ENCODE measurements around the gene ASH1L. TPM values are rescaled to one million over a fixed set of nuclear protein-coding genes. Genes with fewer than 3 reads are reported as not detected.

ASH1L gene
- total RNA-seq, 1 donor from 2014 or later: 43.7 TPM

- DNase-seq (ENCODE audit: extremely low spot score, unreplicated experiment): no peak
These were observed 241.7 kb downstream of the ASH1L start, which contains the start of gene RUSC1 for GRCh38 chr1:155320661-155321617. TSS of gene RUSC1 (plus strand) at chr1:155320894. CDS start at chr1:155321774, 880 bp downstream.

GRCh38 chr1:155320252-155320651, 242.4 kb downstream of the ASH1L start:
- Mint-ChIP-seq H3K27ac (peak overlapping the region; percentile 9), H3K4me3 (peak overlapping the region; percentile 83), H3K4me1 (ENCODE audit: unreplicated experiment) (peaks cover 19% of the 10 kb centered on the region), H3K36me3 (no peaks in the 10 kb centered on the region), H3K9me3 (no peaks in the 10 kb centered on the region), H3K27me3 (no peaks in the 10 kb centered on the region)
- no peak for DNase-seq (ENCODE audit: extremely low spot score, unreplicated experiment)
- no peak for TF ChIP-seq CTCF (conservative IDR thresholded peaks at IDR 0.05)

More at GRCh38 chr1:155320661-155321617, 241.7 kb downstream of the ASH1L start, which contains the start of gene RUSC1:
- no peaks in the 10 kb centered on the region for H3K27me3 Mint-ChIP-seq
- TF ChIP-seq CTCF (conservative IDR thresholded peaks at IDR 0.05): no peak
- H3K9me3 Mint-ChIP-seq: no peaks in the 10 kb centered on the region
- H3K27ac Mint-ChIP-seq: peak within 1 kb of the TSS; percentile 46
- H3K4me1 Mint-ChIP-seq (ENCODE audit: unreplicated experiment): peaks cover 24% of the 10 kb centered on the region
- H3K4me3 Mint-ChIP-seq: peak within 1 kb of the TSS; percentile 83
- H3K36me3 Mint-ChIP-seq: no peaks in the 10 kb centered on the region

- no peak for TF ChIP-seq CTCF (conservative IDR thresholded peaks at IDR 0.05)
- H3K4me1 Mint-ChIP-seq (ENCODE audit: unreplicated experiment): peaks cover 19% of the 10 kb centered on the region
- H3K4me3 Mint-ChIP-seq: peak overlapping the region; percentile 83
- no peak for DNase-seq (ENCODE audit: extremely low spot score, unreplicated experiment)
- H3K27ac Mint-ChIP-seq: no peak overlapping the region
- H3K27me3 Mint-ChIP-seq: no peaks in the 10 kb centered on the region
- no peaks in the 10 kb centered on the region for H3K36me3 Mint-ChIP-seq
- no peaks in the 10 kb centered on the region for H3K9me3 Mint-ChIP-seq
These were observed 243.1 kb downstream of the ASH1L start for GRCh38 chr1:155319536-155319935.

GRCh38 chr1:155318082-155318481, 244.5 kb downstream of the ASH1L start:
- no peak for DNase-seq (ENCODE audit: extremely low spot score, unreplicated experiment)
- Mint-ChIP-seq H3K4me3 (no peak overlapping the region), H3K27ac (no peak overlapping the region)

GRCh38 chr1:155316922-155317321, 245.7 kb downstream of the ASH1L start:
- no peak for DNase-seq (ENCODE audit: extremely low spot score, unreplicated experiment)
- H3K27me3 Mint-ChIP-seq: no peaks in the 10 kb centered on the region
- peaks cover 13% of the 10 kb centered on the region for H3K4me1 Mint-ChIP-seq (ENCODE audit: unreplicated experiment)
- H3K4me3 Mint-ChIP-seq: no peak overlapping the region
- H3K36me3 Mint-ChIP-seq: peaks cover 11% of the 10 kb centered on the region
- no peak overlapping the region for H3K27ac Mint-ChIP-seq
- H3K9me3 Mint-ChIP-seq: no peaks in the 10 kb centered on the region
- no peak for TF ChIP-seq CTCF (conservative IDR thresholded peaks at IDR 0.05)

More at GRCh38 chr1:155318082-155318481, 244.5 kb downstream of the ASH1L start:
- TF ChIP-seq CTCF (conservative IDR thresholded peaks at IDR 0.05): no peak
- Mint-ChIP-seq H3K27me3 (no peaks in the 10 kb centered on the region), H3K4me1 (ENCODE audit: unreplicated experiment) (peaks cover 19% of the 10 kb centered on the region), H3K36me3 (peaks cover 5% of the 10 kb centered on the region), H3K9me3 (no peaks in the 10 kb centered on the region)
